K562 (cell line): ENCODE results near the gene CDC42EP2. TPM values are rescaled to one million over a fixed set of nuclear protein-coding genes. Genes with fewer than 3 reads are reported as not detected.

Experiments used
- ARID4B ChIP-seq: sonication (generic); formaldehyde crosslinking; IDR thresholded peaks from 2 replicates; pipeline ENCODE4 v1.8.0; 2022; ENCODE audit warnings: mild to moderate bottlenecking, missing genetic modification reagents
- CHCHD3 ChIP-seq: fragments of 250-450 bp; sonication (Bioruptor Pico); IDR thresholded peaks from 2 replicates; pipeline ENCODE4 v2.1.2; 2022; ENCODE audit warnings: mild to moderate bottlenecking
- EZH2 ChIP-seq: IDR thresholded peaks from 2 replicates; pipeline ENCODE4 v1.6.1; 2012; ENCODE audit warnings: low read depth, mild to moderate bottlenecking, inconsistent platforms, low read length, borderline replicate concordance
- FIP1L1 ChIP-seq: fragments of 200-400 bp; formaldehyde crosslinking; IDR thresholded peaks from 2 replicates; pipeline ENCODE4 v1.6.1; 2018; ENCODE audit warnings: mild to moderate bottlenecking, low read depth, low read length; ENCODE audit not compliant: poor library complexity, severe bottlenecking
- FOXA1 ChIP-seq: fragments of 450-650 bp; IDR thresholded peaks from 2 replicates; pipeline ENCODE4 v1.6.1; 2016; ENCODE audit warnings: mild to moderate bottlenecking, borderline replicate concordance
- HDGF ChIP-seq: fragments of 450-650 bp; IDR thresholded peaks from 2 replicates; pipeline ENCODE4 v1.6.1; 2016
- HLTF ChIP-seq: fragments of 450-650 bp; IDR thresholded peaks from 2 replicates; pipeline ENCODE4 v1.6.1; 2016
- LCOR ChIP-seq: sonication (generic); formaldehyde crosslinking; IDR thresholded peaks from 2 replicates; pipeline ENCODE4 v1.8.0; 2022; ENCODE audit warnings: mild to moderate bottlenecking, missing genetic modification reagents
- MYBL2 ChIP-seq, 2 experiments: fragments of 450-650 bp in 1 of 2; sonication (generic) in 1 of 2; formaldehyde crosslinking in 1 of 2; IDR thresholded peaks; 2 replicates each; pipeline versions ENCODE4 v1.6.1 to v1.8.1; 2017 to 2022; ENCODE audit warnings: borderline replicate concordance in 1 of 2, inconsistent platforms in 1 of 2, low read depth in 1 of 2, mild to moderate bottlenecking in 1 of 2, missing genetic modification reagents in 1 of 2, moderate library complexity in 1 of 2
- PRPF4 ChIP-seq: fragments of 200-400 bp; formaldehyde crosslinking; IDR thresholded peaks from one replicate; pipeline ENCODE4 v1.6.1; 2017; ENCODE audit warnings: low read length, low read depth, mild to moderate bottlenecking; ENCODE audit not compliant: insufficient read depth, poor library complexity, severe bottlenecking
- PTTG1 ChIP-seq: fragments of 450-650 bp; IDR thresholded peaks from 2 replicates; pipeline ENCODE4 v1.6.1; 2016; ENCODE audit warnings: low read depth, mild to moderate bottlenecking, missing genetic modification characterization, missing compliant biosample characterization
- RCOR1 ChIP-seq, 2 experiments: IDR thresholded peaks; 2 replicates each; pipeline ENCODE4 v1.6.1; 2012; ENCODE audit warnings: low read depth in 2 of 2, low read length in 2 of 2, borderline replicate concordance in 1 of 2, improper control_type of control experiment in 1 of 2
- SMARCE1 ChIP-seq: fragments of 450-650 bp; IDR thresholded peaks from 2 replicates; pipeline ENCODE4 v1.7.1; 2016; ENCODE audit warnings: mild to moderate bottlenecking
- SREBF2 ChIP-seq: sonication (generic); formaldehyde crosslinking; IDR thresholded peaks from 2 replicates; pipeline ENCODE4 v1.4.0; 2020; ENCODE audit warnings: mild to moderate bottlenecking, missing genetic modification reagents
- TAF1 ChIP-seq: IDR thresholded peaks from 2 replicates; pipeline ENCODE4 v1.6.1; 2011; ENCODE audit warnings: mild to moderate bottlenecking, low read length, moderate library complexity; ENCODE audit not compliant: insufficient read depth, control insufficient read depth, severe bottlenecking; ENCODE audit errors: extremely low read depth
- U2AF2 ChIP-seq: fragments of 200-400 bp; formaldehyde crosslinking; optimal IDR thresholded peaks from 2 replicates; pipeline ENCODE3; 2017; ENCODE audit warnings: low read depth, mild to moderate bottlenecking, low read length
- YBX1 ChIP-seq: fragments of 450-650 bp; IDR thresholded peaks from 2 replicates; pipeline ENCODE4 v1.7.1; 2016; ENCODE audit warnings: mild to moderate bottlenecking
- ZBTB33 ChIP-seq: sonication (generic); formaldehyde crosslinking; IDR thresholded peaks from 2 replicates; pipeline ENCODE4 v1.8.1; 2023; ENCODE audit warnings: mild to moderate bottlenecking, missing genetic modification reagents
- ZNF143 ChIP-seq: sonication (generic); formaldehyde crosslinking; IDR thresholded peaks from 2 replicates; pipeline ENCODE4 v1.9.0; 2022; ENCODE audit warnings: mild to moderate bottlenecking, missing genetic modification reagents
- ZNF212 ChIP-seq: fragments of 450-650 bp; formaldehyde crosslinking; IDR thresholded peaks from 2 replicates; pipeline ENCODE4 v1.4.0; 2020; ENCODE audit warnings: mild to moderate bottlenecking
- ZNF232 ChIP-seq: sonication (generic); formaldehyde crosslinking; IDR thresholded peaks from 2 replicates; pipeline ENCODE4 v1.8.0; 2022; ENCODE audit warnings: mild to moderate bottlenecking, missing genetic modification reagents
- polyA plus RNA-seq, 8 experiments: library from polyadenylated mRNA; depleted of rRNA in 4 of 8; stranded (reverse) in 5 of 8; unstranded in 3 of 8; fragments of >200 nt; fragmentation: Nextera tagmentation in 2 of 8; fragmentation: Illumina TruSeq in 1 of 8; extraction: Ambion mirVana in 2 of 8; extraction: Trizol in 1 of 8; gene quantifications; 2 replicates each; pipeline versions ENCODE4 v1.2.1 to v1.2.3, GENCODE V29; 2011 to 2014; ENCODE audit warnings: inconsistent platforms in 1 of 8, missing spikeins in 1 of 8
- total RNA-seq, 7 experiments: library from RNA; depleted of rRNA in 6 of 7; stranded (reverse); fragments of >200 nt in 6 of 7; fragmentation: Illumina TruSeq in 2 of 7; extraction: Trizol in 2 of 7; gene quantifications; 2 replicates each; pipeline versions ENCODE4 v1.2.1 to v1.2.3, GENCODE V29; 2011 to 2021; ENCODE audit warnings: low replicate concordance in 1 of 7

The CDC42EP2 gene
- total and polyA plus RNA-seq, 9 of the 15 experiments (the other 6 are each of a cell fraction or from before 2014, with no cell fraction given), result 0.27 to 3.5 (median 0.83) TPM; not detected in 1

- peak; percentile 71; the same call in 1 of the 2 replicates for TF ChIP-seq ZBTB33
- TF ChIP-seq FIP1L1, result no peak
- no peak for TF ChIP-seq ZNF212 (CRISPR knock-in tag)
- no peak for TF ChIP-seq EZH2
- no peak for TF ChIP-seq HDGF
- 0 out of 2 replicates have a peak, but pooled peaks have one; percentile 5 for TF ChIP-seq HLTF
- no peak for TF ChIP-seq U2AF2
- no peak for TF ChIP-seq PTTG1 (tag)
- TF ChIP-seq CHCHD3 (CRISPR knock-in tag), result no peak
- no peak for TF ChIP-seq MYBL2 (IDR thresholded peaks at IDR 0.05; ENCODE audit: low read depth)
- no peak for TF ChIP-seq MYBL2 (CRISPR knock-in tag; IDR thresholded peaks at IDR 0.05; ENCODE audit: borderline replicate concordance)
- TF ChIP-seq FOXA1, result no peak
- no peak for TF ChIP-seq TAF1
- TF ChIP-seq ZNF143, result no peak
- no peak for TF ChIP-seq ARID4B (CRISPR knock-in tag)
- 0 out of 2 replicates have a peak, but pooled peaks have one; percentile 22 for TF ChIP-seq LCOR (CRISPR knock-in tag)
- TF ChIP-seq PRPF4, result no peak
- TF ChIP-seq SREBF2 (CRISPR knock-in tag), result no peak
- TF ChIP-seq RCOR1 (IDR thresholded peaks at IDR 0.05; ENCODE audit: borderline replicate concordance in 1 of 2, low read depth in 2 of 2, low read length in 2 of 2), result no peak
- TF ChIP-seq YBX1, result no peak
- no peak for TF ChIP-seq SMARCE1
- no peak for TF ChIP-seq ZNF232
Measured at GRCh38 chr11:65362966-65363365, 48.3 kb downstream of the CDC42EP2 start (continued).
